ENCODE data around the gene NYAP2. TPM values are rescaled to one million over a fixed set of nuclear protein-coding genes. Genes with fewer than 3 reads are reported as not detected.

NYAP2 gene
- polyA plus RNA-seq, 1 experiment, result not detected

- H3K9me3 ChIP-seq (ENCODE audit: control insufficient read depth, insufficient read depth, low read length), result no peaks in the 10 kb centered on the region
- no peak overlapping the region for H3K27ac ChIP-seq (ENCODE audit: low read depth, low read length)
- no peak overlapping the region for H3K4me3 ChIP-seq (ENCODE audit: low read depth, low read length)
- POLR2A ChIA-PET, result no interaction called here
- no peak for TF ChIP-seq CTCF (IDR thresholded peaks at IDR 0.05; ENCODE audit: low read depth, low read length)
- no peak for DNase-seq (ENCODE audit: low read depth, low spot score)
- CTCF ChIA-PET, result no interaction called here
- no peaks in the 10 kb centered on the region for H3K27me3 ChIP-seq (ENCODE audit: control insufficient read depth, insufficient read depth, low read length)
Observed at GRCh38 chr2:225486236-225486635, 86.7 kb downstream of the NYAP2 start.

GRCh38 chr2:225487878-225488416 lies 88.4 kb downstream of the NYAP2 start:
- ChIA-PET POLR2A (no interaction called here), CTCF (no interaction called here)

GRCh38 chr2:225488743-225489142 lies 89.2 kb downstream of the NYAP2 start:
- TF ChIP-seq CTCF (IDR thresholded peaks at IDR 0.05; ENCODE audit: low read depth, low read length), result no peak
- CTCF ChIA-PET, result no interaction called here
- Histone ChIP-seq H3K27me3 (ENCODE audit: control insufficient read depth, insufficient read depth, low read length) (no peaks in the 10 kb centered on the region), H3K27ac (ENCODE audit: low read depth, low read length) (no peak overlapping the region), H3K4me3 (ENCODE audit: low read depth, low read length) (no peak overlapping the region), H3K9me3 (ENCODE audit: control insufficient read depth, insufficient read depth, low read length) (no peaks in the 10 kb centered on the region)
- POLR2A ChIA-PET, result no interaction called here
- no peak for DNase-seq (ENCODE audit: low read depth, low spot score)

More at GRCh38 chr2:225487878-225488416, 88.4 kb downstream of the NYAP2 start:
- Histone ChIP-seq H3K4me3 (ENCODE audit: low read depth, low read length) (no peak overlapping the region), H3K27me3 (ENCODE audit: control insufficient read depth, insufficient read depth, low read length) (no peaks in the 10 kb centered on the region), H3K27ac (ENCODE audit: low read depth, low read length) (no peak overlapping the region), H3K9me3 (ENCODE audit: control insufficient read depth, insufficient read depth, low read length) (no peaks in the 10 kb centered on the region)
- no peak for TF ChIP-seq CTCF (IDR thresholded peaks at IDR 0.05; ENCODE audit: low read depth, low read length)
- DNase-seq (ENCODE audit: low read depth, low spot score), result no peak

- H3K27ac ChIP-seq (ENCODE audit: low read depth, low read length), result no peak overlapping the region
- ChIA-PET POLR2A (no interaction called here), CTCF (no interaction called here)
- no peaks in the 10 kb centered on the region for H3K27me3 ChIP-seq (ENCODE audit: control insufficient read depth, insufficient read depth, low read length)
- no peak overlapping the region for H3K4me3 ChIP-seq (ENCODE audit: low read depth, low read length)
- no peaks in the 10 kb centered on the region for H3K9me3 ChIP-seq (ENCODE audit: control insufficient read depth, insufficient read depth, low read length)
- no peak for DNase-seq (ENCODE audit: low read depth, low spot score)
- no peak for TF ChIP-seq CTCF (IDR thresholded peaks at IDR 0.05; ENCODE audit: low read depth, low read length)
Observed at GRCh38 chr2:225493420-225494099, 94.0 kb downstream of the NYAP2 start.

- Histone ChIP-seq H3K27me3 (ENCODE audit: control insufficient read depth, insufficient read depth, low read length) (no peaks in the 10 kb centered on the region), H3K27ac (ENCODE audit: low read depth, low read length) (no peak overlapping the region), H3K4me3 (ENCODE audit: low read depth, low read length) (no peak overlapping the region), H3K9me3 (ENCODE audit: control insufficient read depth, insufficient read depth, low read length) (no peaks in the 10 kb centered on the region)
- ChIA-PET CTCF (no interaction called here), POLR2A (no interaction called here)
- no peak for TF ChIP-seq CTCF (IDR thresholded peaks at IDR 0.05; ENCODE audit: low read depth, low read length)
- no peak for DNase-seq (ENCODE audit: low read depth, low spot score)
Observed at GRCh38 chr2:225494100-225494459, 94.6 kb downstream of the NYAP2 start.

Measured in AG04450 (cell line).